Measurements from ENCODE around the gene DPP6.
"Not testable (repeated sequence)": the region's sequence is repeated elsewhere in the genome, so short reads cannot be mapped to it uniquely, and the experiment has no call there.

The DPP6 gene

GRCh38 chr7:154113732-154114351 lies 61.6 kb downstream of the DPP6 start:
- H3K27ac ChIP-seq; H3K4me3 ChIP-seq (ENCODE audit: low read depth, low read length); H3K36me3 ChIP-seq (replicated peaks); H3K27me3 ChIP-seq (replicated peaks); in situ Hi-C loops (cut with HindIII; ENCODE audit: low pct_ligation_motif_present, low sequenced_read_pairs); DNase-seq: not testable (repeated sequence)

DNA sequence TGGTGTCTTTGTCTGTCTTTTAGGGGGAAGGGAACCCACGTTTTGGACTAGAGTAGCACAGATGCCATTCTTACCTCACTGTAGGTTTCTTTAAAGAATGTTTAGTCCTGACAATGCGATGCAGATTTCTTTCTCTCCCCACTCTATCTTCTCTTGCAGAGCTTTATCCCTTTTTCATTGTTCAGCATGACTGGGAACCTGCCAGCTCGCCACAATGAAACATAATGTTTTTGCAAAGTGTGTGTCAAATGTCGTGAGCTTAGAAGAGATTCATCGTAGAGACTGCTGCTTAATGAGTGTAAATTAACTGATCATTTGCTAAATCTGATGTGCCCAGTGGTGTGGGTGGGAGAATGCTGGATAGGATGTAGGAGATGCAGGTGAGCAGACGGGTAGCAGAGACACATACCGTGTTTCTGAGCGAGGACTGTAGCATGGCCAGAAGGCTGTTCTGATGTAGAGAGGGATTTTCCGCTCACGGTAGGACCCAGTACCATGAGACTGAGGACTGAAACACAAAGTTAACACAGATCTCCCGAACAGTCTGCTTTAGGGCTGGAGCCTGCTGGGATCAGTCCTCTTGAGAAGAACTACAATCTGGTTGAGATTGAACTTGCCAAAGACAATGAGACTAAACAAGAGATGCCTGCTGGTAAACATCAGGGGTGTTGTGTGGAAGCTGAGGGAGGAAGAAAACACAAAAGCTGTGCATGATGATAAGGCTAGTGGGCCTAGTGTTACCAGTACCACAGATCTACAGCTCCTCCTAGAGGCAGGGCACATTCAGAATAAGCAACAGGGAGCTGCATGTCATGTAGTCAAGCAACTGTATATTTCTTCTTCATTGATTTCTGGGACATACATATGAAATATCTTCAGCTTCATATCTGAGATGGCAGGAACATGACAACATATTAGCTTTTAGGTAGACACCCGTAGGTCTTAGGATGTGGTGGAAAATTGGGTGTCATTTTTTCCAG lies 65.5 kb downstream of the DPP6 start:
- in situ Hi-C loops (cut with HindIII; ENCODE audit: low pct_ligation_motif_present, low sequenced_read_pairs); DNase-seq; H3K27ac ChIP-seq; H3K36me3 ChIP-seq (replicated peaks); H3K27me3 ChIP-seq (replicated peaks); H3K4me3 ChIP-seq (ENCODE audit: low read depth, low read length): not testable (repeated sequence)

GRCh38 chr7:154120825-154121224 lies 68.6 kb downstream of the DPP6 start:
- H3K36me3 ChIP-seq (replicated peaks); H3K4me3 ChIP-seq (ENCODE audit: low read depth, low read length); DNase-seq; in situ Hi-C loops (cut with HindIII; ENCODE audit: low pct_ligation_motif_present, low sequenced_read_pairs); H3K27me3 ChIP-seq (replicated peaks); H3K27ac ChIP-seq: not testable (repeated sequence)

DNA sequence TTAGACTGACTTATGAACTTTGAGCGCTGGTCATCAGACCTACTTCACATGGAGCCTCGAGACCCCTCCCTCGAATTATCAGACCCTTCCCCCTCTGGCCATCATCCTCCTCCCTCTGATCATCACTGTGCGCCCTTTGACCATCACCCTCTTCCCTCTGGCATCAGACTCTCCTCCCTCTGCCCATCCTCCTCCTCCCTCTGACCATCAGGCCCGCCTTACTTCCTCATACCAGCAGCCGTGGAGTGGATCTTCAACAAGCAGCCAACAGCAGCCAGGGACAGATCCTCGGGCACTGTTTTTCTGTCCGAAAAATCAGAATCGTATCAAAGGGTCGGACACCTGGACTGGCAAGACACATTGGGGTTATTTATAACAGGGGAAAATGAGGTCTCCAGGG lies 70.5 kb downstream of the DPP6 start:
- in situ Hi-C loops (cut with HindIII; ENCODE audit: low pct_ligation_motif_present, low sequenced_read_pairs); H3K27ac ChIP-seq; H3K36me3 ChIP-seq (replicated peaks); H3K27me3 ChIP-seq (replicated peaks); DNase-seq; H3K4me3 ChIP-seq (ENCODE audit: low read depth, low read length): not testable (repeated sequence)

GRCh38 chr7:154123397-154123796 lies 71.2 kb downstream of the DPP6 start:
- in situ Hi-C loops (cut with HindIII; ENCODE audit: low pct_ligation_motif_present, low sequenced_read_pairs); H3K27ac ChIP-seq; H3K27me3 ChIP-seq (replicated peaks); DNase-seq; H3K36me3 ChIP-seq (replicated peaks); H3K4me3 ChIP-seq (ENCODE audit: low read depth, low read length): not testable (repeated sequence)

DNA sequence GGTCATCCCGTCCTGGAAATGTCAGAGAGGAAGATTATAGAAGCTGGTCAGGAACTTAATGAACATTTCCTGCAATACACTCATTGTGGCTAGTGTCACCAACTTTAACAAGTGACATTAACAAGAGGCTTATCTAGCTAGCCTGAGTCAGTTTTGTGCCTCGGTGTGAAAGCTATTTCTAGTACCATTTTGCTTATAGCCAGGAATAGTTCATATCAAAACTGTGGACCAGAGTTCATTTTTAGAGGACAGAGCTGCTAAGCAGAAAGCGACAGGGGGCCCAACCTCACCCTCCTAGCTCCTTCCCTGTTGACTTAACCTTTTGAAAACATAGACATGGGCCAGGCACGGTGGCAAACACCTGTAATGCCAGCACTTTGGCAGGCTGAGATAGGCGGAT lies 76.9 kb downstream of the DPP6 start:
- H3K36me3 ChIP-seq (replicated peaks); in situ Hi-C loops (cut with HindIII; ENCODE audit: low pct_ligation_motif_present, low sequenced_read_pairs); H3K27me3 ChIP-seq (replicated peaks); DNase-seq; H3K4me3 ChIP-seq (ENCODE audit: low read depth, low read length); H3K27ac ChIP-seq: not testable (repeated sequence)

DNA sequence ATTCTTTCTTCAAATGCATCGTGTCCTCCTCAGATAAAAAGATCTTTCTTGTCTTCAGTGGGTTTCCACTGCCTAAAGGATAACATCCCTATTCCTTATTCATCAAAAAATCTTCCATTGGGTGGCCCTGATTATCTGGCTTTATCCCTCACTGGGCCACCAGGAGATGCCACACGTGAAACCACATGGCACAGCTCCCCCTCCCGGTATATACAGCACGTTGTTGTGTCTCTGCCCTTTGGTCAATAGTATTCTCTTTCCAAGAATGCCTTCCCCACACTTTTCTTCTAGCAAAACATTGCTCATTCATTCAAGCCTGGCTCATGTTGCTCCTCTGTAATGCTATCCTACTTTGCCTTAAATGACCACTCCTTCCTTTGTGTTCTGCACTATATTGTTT lies 80.4 kb downstream of the DPP6 start:
- in situ Hi-C loops (cut with HindIII; ENCODE audit: low pct_ligation_motif_present, low sequenced_read_pairs); H3K27me3 ChIP-seq (replicated peaks); H3K27ac ChIP-seq; H3K4me3 ChIP-seq (ENCODE audit: low read depth, low read length); DNase-seq; H3K36me3 ChIP-seq (replicated peaks): not testable (repeated sequence)

- H3K27ac ChIP-seq; H3K36me3 ChIP-seq (replicated peaks); DNase-seq; H3K4me3 ChIP-seq (ENCODE audit: low read depth, low read length); H3K27me3 ChIP-seq (replicated peaks); in situ Hi-C loops (cut with HindIII; ENCODE audit: low pct_ligation_motif_present, low sequenced_read_pairs): not testable (repeated sequence)
These were observed 81.6 kb downstream of the DPP6 start for GRCh38 chr7:154133703-154134277.

GRCh38 chr7:154134698-154135097 lies 82.5 kb downstream of the DPP6 start:
- H3K27me3 ChIP-seq (replicated peaks); H3K27ac ChIP-seq; H3K4me3 ChIP-seq (ENCODE audit: low read depth, low read length); H3K36me3 ChIP-seq (replicated peaks); in situ Hi-C loops (cut with HindIII; ENCODE audit: low pct_ligation_motif_present, low sequenced_read_pairs); DNase-seq: not testable (repeated sequence)

DNA sequence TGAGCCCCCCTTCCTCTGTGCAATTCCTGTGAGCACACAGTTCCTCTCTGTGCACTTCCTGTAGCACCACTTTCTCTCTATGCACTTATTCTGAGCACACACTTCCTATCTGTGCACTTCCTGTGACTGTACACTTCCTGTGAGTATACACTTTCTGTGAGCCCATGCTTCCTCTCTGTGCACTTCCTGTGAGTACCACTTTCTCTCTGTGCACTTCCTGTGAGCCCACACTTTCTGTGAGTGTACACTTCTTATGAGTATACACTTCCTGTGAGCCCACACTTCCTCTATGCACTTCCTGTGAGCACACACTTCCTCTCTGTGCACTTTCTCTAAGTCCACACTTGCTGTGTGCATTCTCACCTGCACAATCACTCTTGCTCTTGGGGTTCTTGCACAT lies 83.4 kb downstream of the DPP6 start:
- not testable (repeated sequence) for DNase-seq

GRCh38 chr7:154145922-154146706 lies 93.9 kb downstream of the DPP6 start:
- H3K4me3 ChIP-seq (ENCODE audit: low read depth, low read length); H3K36me3 ChIP-seq (replicated peaks); H3K27ac ChIP-seq; in situ Hi-C loops (cut with HindIII; ENCODE audit: low pct_ligation_motif_present, low sequenced_read_pairs); H3K27me3 ChIP-seq (replicated peaks); DNase-seq: not testable (repeated sequence)

More for the DNA sequence above, 83.4 kb downstream of the DPP6 start:
- H3K27me3 ChIP-seq (replicated peaks); H3K4me3 ChIP-seq (ENCODE audit: low read depth, low read length); H3K27ac ChIP-seq; H3K36me3 ChIP-seq (replicated peaks); in situ Hi-C loops (cut with HindIII; ENCODE audit: low pct_ligation_motif_present, low sequenced_read_pairs): not testable (repeated sequence)

GRCh38 chr7:154146707-154147038 lies 94.5 kb downstream of the DPP6 start:
- H3K4me3 ChIP-seq (ENCODE audit: low read depth, low read length); in situ Hi-C loops (cut with HindIII; ENCODE audit: low pct_ligation_motif_present, low sequenced_read_pairs); DNase-seq; H3K27ac ChIP-seq; H3K36me3 ChIP-seq (replicated peaks); H3K27me3 ChIP-seq (replicated peaks): not testable (repeated sequence)

DNA sequence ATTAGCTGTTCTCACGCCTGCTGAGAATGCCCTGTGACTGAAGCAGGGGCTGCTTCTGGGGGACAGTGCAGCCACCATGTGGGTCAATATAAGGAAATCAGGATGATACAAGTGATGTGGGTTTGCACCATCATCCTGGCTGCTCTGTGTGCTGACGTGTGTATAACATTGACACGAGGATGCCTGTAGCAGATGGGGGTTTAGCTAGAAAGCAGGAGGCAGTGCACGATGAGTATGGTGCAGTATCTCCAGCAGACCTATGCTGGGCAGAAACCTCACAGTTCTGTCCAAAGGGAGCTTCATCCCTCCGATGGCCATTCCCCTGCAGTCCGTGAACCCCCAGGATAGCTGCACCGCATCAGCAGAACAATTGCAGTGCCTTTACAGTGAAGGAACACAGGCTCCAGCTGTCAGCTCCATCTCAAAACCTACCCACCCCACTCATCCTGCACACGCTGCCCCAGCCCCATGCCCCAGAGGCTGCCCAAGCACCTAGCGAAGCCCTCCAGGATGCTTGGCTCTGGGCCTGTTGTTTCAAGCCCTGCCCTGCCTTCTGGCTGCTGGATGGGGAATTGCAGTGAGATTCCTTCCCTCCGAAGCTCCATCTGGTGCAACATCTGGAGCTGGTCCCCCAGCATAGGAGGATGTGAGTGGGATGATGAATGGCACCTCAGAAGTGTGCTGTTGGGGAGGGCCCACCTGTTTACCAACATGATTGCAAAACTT lies 96.8 kb downstream of the DPP6 start:
- in situ Hi-C loops (cut with HindIII; ENCODE audit: low pct_ligation_motif_present, low sequenced_read_pairs); H3K36me3 ChIP-seq (replicated peaks); H3K27me3 ChIP-seq (replicated peaks); H3K4me3 ChIP-seq (ENCODE audit: low read depth, low read length); DNase-seq; H3K27ac ChIP-seq: not testable (repeated sequence)

Data from brain microvascular endothelial cell (primary cell).